A549 (cell line): ENCODE measurements around the gene STARD9.

Source experiments
- BCL3 ChIP-seq: fragments of >200 bp; sonication (Bioruptor Twin); formaldehyde crosslinking; IDR thresholded peaks from 3 replicates; pipeline ENCODE4 v1.6.1; 2016
- MAX ChIP-seq: IDR thresholded peaks from 2 replicates; pipeline ENCODE4 v1.6.1; 2012
- POLR2A ChIP-seq: IDR thresholded peaks from 2 replicates; pipeline ENCODE4 v1.6.1; 2012; ENCODE audit warnings: mild to moderate bottlenecking, low read length
- TF ChIP-seq, protein P1 (sequence below): fragments of >200 bp; sonication (Bioruptor Twin); formaldehyde crosslinking; IDR thresholded peaks from 3 replicates; pipeline ENCODE4 v1.5.1; 2016

DNA sequence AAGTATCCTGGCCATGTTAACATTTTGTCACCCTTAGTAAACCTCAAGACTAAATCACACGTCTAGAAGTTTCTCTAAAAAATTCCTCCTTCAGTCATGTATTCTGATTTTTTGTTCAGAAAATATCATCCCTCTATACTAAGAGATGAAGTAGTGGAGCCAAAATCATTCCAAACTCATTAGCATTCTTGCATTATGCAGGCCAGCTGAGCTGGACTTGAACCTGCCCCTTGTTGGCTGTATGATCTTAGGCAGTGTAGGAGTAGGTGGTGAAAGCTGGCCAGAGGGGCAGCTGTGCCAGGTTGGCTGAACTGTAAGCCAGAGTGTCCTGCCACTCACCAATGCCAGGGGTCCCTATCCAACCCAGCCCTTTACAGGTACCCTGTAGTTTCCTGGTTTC, 92.4 kb downstream of the STARD9 start:
- TF ChIP-seq, protein P1, sequence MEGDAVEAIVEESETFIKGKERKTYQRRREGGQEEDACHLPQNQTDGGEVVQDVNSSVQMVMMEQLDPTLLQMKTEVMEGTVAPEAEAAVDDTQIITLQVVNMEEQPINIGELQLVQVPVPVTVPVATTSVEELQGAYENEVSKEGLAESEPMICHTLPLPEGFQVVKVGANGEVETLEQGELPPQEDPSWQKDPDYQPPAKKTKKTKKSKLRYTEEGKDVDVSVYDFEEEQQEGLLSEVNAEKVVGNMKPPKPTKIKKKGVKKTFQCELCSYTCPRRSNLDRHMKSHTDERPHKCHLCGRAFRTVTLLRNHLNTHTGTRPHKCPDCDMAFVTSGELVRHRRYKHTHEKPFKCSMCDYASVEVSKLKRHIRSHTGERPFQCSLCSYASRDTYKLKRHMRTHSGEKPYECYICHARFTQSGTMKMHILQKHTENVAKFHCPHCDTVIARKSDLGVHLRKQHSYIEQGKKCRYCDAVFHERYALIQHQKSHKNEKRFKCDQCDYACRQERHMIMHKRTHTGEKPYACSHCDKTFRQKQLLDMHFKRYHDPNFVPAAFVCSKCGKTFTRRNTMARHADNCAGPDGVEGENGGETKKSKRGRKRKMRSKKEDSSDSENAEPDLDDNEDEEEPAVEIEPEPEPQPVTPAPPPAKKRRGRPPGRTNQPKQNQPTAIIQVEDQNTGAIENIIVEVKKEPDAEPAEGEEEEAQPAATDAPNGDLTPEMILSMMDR = no peak
- TF ChIP-seq MAX (no peak), POLR2A (no peak), BCL3 (no peak)
